Hematopoietic multipotent progenitor cell (in vitro differentiated cells): Measurements from ENCODE around the gene MID2. TPM values are rescaled to one million over a fixed set of nuclear protein-coding genes. Genes with fewer than 3 reads are reported as not detected.
"Not testable (repeated sequence)": the region's sequence is repeated elsewhere in the genome, so short reads cannot be mapped to it uniquely, and the experiment has no call there.

Experiments used
- DNase-seq, 3 donors: peaks; one replicate each; pipeline ENCODE4 v3.0.0-alpha.2; 2011 to 2015; ENCODE audit warnings: low read depth in 2 of 3, low spot score in 2 of 3
- small RNA-seq: library from RNA; depleted of rRNA; stranded (forward); fragments of <200 nt; gene quantifications from one replicate; pipeline ENCODE3, GENCODE V24; 2012
- total RNA-seq: library from RNA; depleted of rRNA; stranded (reverse); fragments of >200 nt; gene quantifications from one replicate; pipeline ENCODE4 v1.2.3, GENCODE V29; 2012

MID2 gene
- total RNA-seq, 1 donor = 0.54 TPM

- DNase-seq = no peak
Observed at GRCh38 chrX:107935664-107936433, 110.2 kb downstream of the MID2 start.

- no peak for DNase-seq
Observed at GRCh38 chrX:107936434-107936730, 110.7 kb downstream of the MID2 start.

GRCh38 chrX:107940095-107940494 lies 114.4 kb downstream of the MID2 start:
- DNase-seq = no peak

GRCh38 chrX:107955337-107955736 lies 129.7 kb downstream of the MID2 start:
- DNase-seq = not testable (repeated sequence)

- DNase-seq = no peak
Observed at GRCh38 chrX:107968623-107969022, 143.0 kb downstream of the MID2 start.

GRCh38 chrX:107970073-107970472 lies 144.4 kb downstream of the MID2 start:
- no peak for DNase-seq

GRCh38 chrX:107971636-107972035 lies 146.0 kb downstream of the MID2 start:
- no peak for DNase-seq

Small RNAs within 50 kb of the gene (small RNA-seq; reads per million reads assigned to genes)
- gene RF00019 = not detected

Other genes starting within 250 kb of the MID2 start
- 38.5 TPM for gene PRPS1, start 197.4 kb upstream of the MID2 start, total RNA-seq
- 347 TPM for gene TSC22D3, start 50.1 kb upstream of the MID2 start, total RNA-seq
- gene NCBP2L, start 48.1 kb upstream of the MID2 start, total RNA-seq = under 0.01 TPM
- gene TEX13B, start 156.5 kb downstream of the MID2 start, total RNA-seq = not detected
- gene VSIG1, start 219.2 kb downstream of the MID2 start, total RNA-seq = not detected